Upper lobe of left lung (tissue), 6 donors: ENCODE results near the gene PPM1H. TPM values are rescaled to one million over a fixed set of nuclear protein-coding genes. Genes with fewer than 3 reads are reported as not detected.

Experiments used
- ATAC-seq, 2 donors: fragments of 200-7000 bp; cut with Tn5 transposase; one replicate each; pipeline ENCODE4 v1.9.1; 2022; ENCODE audit warnings: mild to moderate bottlenecking in 2 of 2, moderate library complexity in 2 of 2; ENCODE audit not compliant: low FRiP score in 2 of 2
- DNase-seq, 2 donors: peaks; one replicate each; pipeline ENCODE4 v3.0.0-alpha.2; 2019 to 2020
- H3K27ac ChIP-seq, 4 donors: fragments of 200-600 bp; sonication (generic); one replicate each; pipeline ENCODE4 v1.5.1; 2016 to 2019
- H3K27me3 ChIP-seq, 4 donors: fragments of 200-600 bp; sonication (generic); one replicate each; pipeline ENCODE4 v1.5.1; 2017 to 2019
- H3K36me3 ChIP-seq, 4 donors: fragments of 200-600 bp; sonication (generic); one replicate each; pipeline ENCODE4 v1.5.1; 2016 to 2019
- H3K4me1 ChIP-seq, 4 donors: fragments of 200-600 bp; sonication (generic); one replicate each; pipeline ENCODE4 v1.5.1; 2018 to 2019
- H3K4me3 ChIP-seq, 4 donors: fragments of 200-600 bp; sonication (generic); one replicate each; pipeline ENCODE4 v1.5.1; 2017 to 2019; ENCODE audit warnings: mild to moderate bottlenecking in 2 of 4, moderate library complexity in 1 of 4
- H3K9me3 ChIP-seq, 4 donors: fragments of 200-600 bp; sonication (generic); one replicate each; pipeline ENCODE4 v1.5.1; 2018 to 2019
- EP300 ChIP-seq, 4 donors: sonication (generic); formaldehyde crosslinking; IDR thresholded peaks; one replicate each; pipeline ENCODE4 v1.5.1; 2017; ENCODE audit warnings: antibody characterized with exemption in 4 of 4, control low read depth in 2 of 4
- POLR2A ChIP-seq, 4 donors: fragments of 450-650 bp; IDR thresholded peaks; one replicate each; pipeline ENCODE4 v1.5.1; 2016 to 2017; ENCODE audit warnings: antibody characterized with exemption in 4 of 4, mild to moderate bottlenecking in 2 of 4
- POLR2AphosphoS5 ChIP-seq, 2 donors: sonication (generic); formaldehyde crosslinking; IDR thresholded peaks; one replicate each; pipeline ENCODE4 v1.5.1; 2017; ENCODE audit warnings: antibody characterized with exemption in 2 of 2
- WGBS, 2 donors: methylation state at CpG; one replicate each; pipeline ENCODE4 v1.1.5; 2017 to 2018; 5-methylcytosine and 5-hydroxymethylcytosine counted together
- total RNA-seq, 6 donors: library from RNA; depleted of rRNA in 4 of 6; stranded (reverse); fragments of >200 nt in 4 of 6; gene quantifications; one replicate each; pipeline versions ENCODE4 v1.1.0 to v1.2.1, GENCODE V29; 2016 to 2021
- TF ChIP-seq, protein P1 (sequence below), 6 experiments: fragments of 450-650 bp in 4 of 6; fragments of 200-600 bp in 2 of 6; sonication (generic) in 2 of 6; IDR thresholded peaks; one replicate each; pipeline ENCODE4 v1.5.1; 2016 to 2019; ENCODE audit warnings: antibody characterized with exemption in 6 of 6
- donor health status: DM: no; HTN: no; CAD: no; lungs with moderate emphysema.
- donor health status: DM: no; HTN: yes; CAD: no; lungs with severe emphysema.

PPM1H gene
- total RNA-seq, 6 donors from 2014 or later: 4.2 to 14.2 (median 8.4) TPM

DNA sequence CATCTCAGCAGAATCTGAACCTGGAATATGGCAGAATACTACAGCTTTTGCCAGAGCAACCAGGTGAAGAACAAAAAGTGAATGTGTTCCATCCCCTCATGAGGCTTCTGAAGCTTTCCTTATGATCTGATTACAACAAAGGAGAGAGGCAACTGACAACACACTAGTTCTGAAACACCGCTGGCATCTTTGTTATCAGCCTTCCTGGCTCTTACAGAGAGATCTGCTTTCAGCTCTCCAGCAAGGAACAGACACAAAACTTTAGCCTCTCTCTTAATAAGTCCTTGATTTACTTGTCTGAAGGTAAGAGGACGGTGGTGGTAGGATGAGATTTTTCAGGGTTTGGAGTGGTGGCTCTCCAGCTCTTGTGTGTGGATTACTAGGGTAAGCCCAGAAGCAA, 227.0 kb downstream of the PPM1H start:
- 72 to 98% methylated on average over 2 of the region's 2 CpGs for WGBS, 2 donors
- no peaks in the 10 kb centered on the region for H3K36me3 ChIP-seq
- ATAC-seq (no peak), DNase-seq (no peak)
- H3K4me1 ChIP-seq: peaks cover 9 to 14% (median 11%) of the 10 kb centered on the region in 4 donors
- H3K9me3 ChIP-seq: no peaks in the 10 kb centered on the region
- TF ChIP-seq, protein P1, sequence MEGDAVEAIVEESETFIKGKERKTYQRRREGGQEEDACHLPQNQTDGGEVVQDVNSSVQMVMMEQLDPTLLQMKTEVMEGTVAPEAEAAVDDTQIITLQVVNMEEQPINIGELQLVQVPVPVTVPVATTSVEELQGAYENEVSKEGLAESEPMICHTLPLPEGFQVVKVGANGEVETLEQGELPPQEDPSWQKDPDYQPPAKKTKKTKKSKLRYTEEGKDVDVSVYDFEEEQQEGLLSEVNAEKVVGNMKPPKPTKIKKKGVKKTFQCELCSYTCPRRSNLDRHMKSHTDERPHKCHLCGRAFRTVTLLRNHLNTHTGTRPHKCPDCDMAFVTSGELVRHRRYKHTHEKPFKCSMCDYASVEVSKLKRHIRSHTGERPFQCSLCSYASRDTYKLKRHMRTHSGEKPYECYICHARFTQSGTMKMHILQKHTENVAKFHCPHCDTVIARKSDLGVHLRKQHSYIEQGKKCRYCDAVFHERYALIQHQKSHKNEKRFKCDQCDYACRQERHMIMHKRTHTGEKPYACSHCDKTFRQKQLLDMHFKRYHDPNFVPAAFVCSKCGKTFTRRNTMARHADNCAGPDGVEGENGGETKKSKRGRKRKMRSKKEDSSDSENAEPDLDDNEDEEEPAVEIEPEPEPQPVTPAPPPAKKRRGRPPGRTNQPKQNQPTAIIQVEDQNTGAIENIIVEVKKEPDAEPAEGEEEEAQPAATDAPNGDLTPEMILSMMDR (IDR thresholded peaks at IDR 0.05): no peak
- no peak for TF ChIP-seq POLR2AphosphoS5 (IDR thresholded peaks at IDR 0.05)
- no peak for TF ChIP-seq EP300 (IDR thresholded peaks at IDR 0.05)
- TF ChIP-seq POLR2A (IDR thresholded peaks at IDR 0.05): no peak
- H3K27me3 ChIP-seq: no peaks in the 10 kb centered on the region
- no peak overlapping the region for H3K4me3 ChIP-seq
- no peak overlapping the region for H3K27ac ChIP-seq

DNA sequence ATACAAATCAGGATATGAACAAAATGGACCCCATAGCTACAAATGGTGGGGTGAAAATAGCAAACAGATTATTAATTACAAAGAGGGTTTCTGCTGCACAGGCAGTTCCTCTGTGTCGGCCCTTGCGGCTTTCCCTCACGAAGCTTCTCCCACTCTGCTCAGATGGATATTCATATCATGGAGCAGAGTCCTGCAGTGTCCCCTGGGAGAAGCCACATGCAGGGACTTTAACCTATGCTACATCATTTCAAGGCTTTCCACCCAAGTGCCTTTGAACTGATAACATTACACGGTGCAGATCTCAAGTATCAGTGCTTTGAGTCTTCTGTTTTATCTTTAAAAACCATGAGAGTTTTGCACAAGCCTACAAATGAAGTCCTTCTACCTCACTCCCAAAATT, 229.1 kb downstream of the PPM1H start:
- TF ChIP-seq EP300 (IDR thresholded peaks at IDR 0.05) (no peak), POLR2AphosphoS5 (IDR thresholded peaks at IDR 0.05) (no peak), POLR2A (IDR thresholded peaks at IDR 0.05) (no peak)
- TF ChIP-seq, protein P1 (IDR thresholded peaks at IDR 0.05): no peak
- Histone ChIP-seq H3K4me1 (peaks cover 15 to 19% (median 18%) of the 10 kb centered on the region in 4 donors), H3K4me3 (no peak overlapping the region), H3K27me3 (no peaks in the 10 kb centered on the region), H3K36me3 (no peaks in the 10 kb centered on the region), H3K27ac (no peak overlapping the region), H3K9me3 (no peaks in the 10 kb centered on the region)
- ATAC-seq: no peak
- no peak for DNase-seq
- 69 to 90% methylated on average over 4 of the region's 4 CpGs for WGBS, 2 donors

DNA sequence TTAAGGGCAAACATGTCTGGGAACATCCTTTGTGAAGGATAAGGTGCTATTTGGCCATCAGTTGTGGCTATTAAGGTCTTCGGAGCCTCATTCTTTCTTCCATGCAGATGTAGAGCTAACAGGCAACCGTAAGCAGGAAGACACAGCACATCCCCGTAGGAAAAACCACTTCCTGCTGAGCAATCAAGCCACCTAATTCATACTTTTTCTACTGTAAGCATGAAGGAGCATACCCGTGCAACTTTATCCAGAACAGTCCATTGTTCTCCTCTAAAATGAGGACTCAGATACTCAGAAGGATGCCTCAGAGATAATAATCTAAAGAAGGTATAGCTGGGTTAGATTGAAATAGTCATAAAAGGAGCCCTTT, 232.0 kb downstream of the PPM1H start:
- ATAC-seq (peak in 1 of 2 donors; percentile 6), DNase-seq (no peak)
- Histone ChIP-seq H3K27ac (peak overlapping the region in 3 of 4 donors; percentile 12 to 51 (median 38)), H3K9me3 (no peaks in the 10 kb centered on the region), H3K36me3 (no peaks in the 10 kb centered on the region), H3K4me1 (peaks cover 13 to 23% (median 18%) of the 10 kb centered on the region in 4 donors), H3K27me3 (no peaks in the 10 kb centered on the region), H3K4me3 (no peak overlapping the region)
- 37 to 47% methylated on average over 4 of the region's 4 CpGs for WGBS, 2 donors
- TF ChIP-seq POLR2A (IDR thresholded peaks at IDR 0.05) (no peak), EP300 (IDR thresholded peaks at IDR 0.05) (no peak), POLR2AphosphoS5 (IDR thresholded peaks at IDR 0.05) (no peak)
- TF ChIP-seq, protein P1 (IDR thresholded peaks at IDR 0.05): no peak

DNA sequence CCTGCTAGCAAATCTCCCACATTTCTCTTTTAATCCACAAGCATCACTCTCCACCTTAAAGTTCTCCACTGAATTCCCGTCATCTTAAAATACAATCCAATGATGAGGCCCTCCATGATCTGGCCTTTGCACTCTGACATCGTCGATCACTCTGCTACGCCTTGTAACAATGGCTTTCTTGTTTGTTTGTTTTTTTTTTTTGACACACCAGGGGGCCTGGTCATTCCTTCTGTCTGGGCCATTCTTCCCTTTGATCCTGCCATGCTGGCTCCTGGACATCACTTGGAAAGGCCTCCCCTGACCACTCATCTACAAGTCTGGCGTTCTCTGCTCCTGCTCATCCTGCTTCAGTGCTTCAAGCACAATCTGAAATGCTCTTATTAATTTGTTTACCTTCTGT, 233.5 kb downstream of the PPM1H start:
- Histone ChIP-seq H3K36me3 (no peaks in the 10 kb centered on the region), H3K27me3 (no peaks in the 10 kb centered on the region), H3K27ac (no peak overlapping the region), H3K9me3 (no peaks in the 10 kb centered on the region), H3K4me3 (no peak overlapping the region), H3K4me1 (peaks cover 13 to 23% (median 19%) of the 10 kb centered on the region in 4 donors)
- TF ChIP-seq, protein P1 (IDR thresholded peaks at IDR 0.05): no peak
- TF ChIP-seq EP300 (IDR thresholded peaks at IDR 0.05): no peak
- no peak for TF ChIP-seq POLR2A (IDR thresholded peaks at IDR 0.05)
- no peak for TF ChIP-seq POLR2AphosphoS5 (IDR thresholded peaks at IDR 0.05)
- 89 to 96% methylated on average over 5 of the region's 5 CpGs for WGBS, 2 donors
- DNase-seq (no peak), ATAC-seq (no peak)

DNA sequence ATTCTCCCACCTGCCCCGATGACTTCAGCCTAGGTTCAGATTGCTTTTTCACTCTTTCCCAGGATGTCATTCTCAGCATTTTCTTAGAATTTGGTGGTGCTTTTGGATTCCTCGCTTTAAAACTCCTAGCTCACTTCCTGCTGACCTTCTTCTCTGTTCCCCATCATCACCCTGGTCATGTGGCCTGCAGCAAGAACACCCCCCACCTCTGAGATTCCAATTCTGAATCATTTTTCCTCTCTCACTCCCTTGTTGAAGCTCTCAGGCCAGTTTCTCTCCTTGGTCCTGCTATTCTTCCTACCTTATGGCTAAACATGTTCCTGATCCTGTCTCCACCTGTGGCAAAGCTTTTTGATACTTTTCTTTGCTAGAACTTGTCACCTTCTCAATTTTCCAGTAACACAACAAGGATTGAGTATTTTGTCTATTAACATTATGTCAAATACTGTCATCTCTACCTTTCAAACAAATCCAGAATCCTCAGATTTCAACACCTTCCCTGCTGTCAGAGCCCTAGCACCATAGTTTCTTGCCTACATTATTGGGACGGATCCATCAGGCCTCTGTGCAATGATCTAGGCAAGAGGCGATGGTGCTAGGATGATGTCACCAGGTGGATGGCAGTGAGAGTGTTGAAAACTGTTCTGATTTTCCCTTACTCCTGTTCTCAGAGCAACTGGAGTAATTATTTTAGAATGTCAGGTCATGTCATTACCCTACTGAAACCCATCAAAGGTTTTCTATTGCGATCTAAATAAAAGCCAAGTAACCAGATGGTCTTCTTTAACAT, 234.7 kb downstream of the PPM1H start:
- no peak overlapping the region for H3K27ac ChIP-seq
- no peaks in the 10 kb centered on the region for H3K27me3 ChIP-seq
- DNase-seq (no peak), ATAC-seq (no peak)
- WGBS, 2 donors: 88 to 92% methylated on average over 5 of the region's 5 CpGs
- peaks cover 13 to 23% (median 19%) of the 10 kb centered on the region in 4 donors for H3K4me1 ChIP-seq
- no peak for TF ChIP-seq POLR2AphosphoS5 (IDR thresholded peaks at IDR 0.05)
- TF ChIP-seq EP300 (IDR thresholded peaks at IDR 0.05): no peak
- H3K4me3 ChIP-seq: no peak overlapping the region
- H3K9me3 ChIP-seq: no peaks in the 10 kb centered on the region
- H3K36me3 ChIP-seq: no peaks in the 10 kb centered on the region
